GM21381 (cell line): ENCODE results near the gene ZBTB9.
A peak's percentile ranks its signal among the peaks of the same experiment; 100 is the strongest.

Experiments
- ATAC-seq: cut with Tn5 transposase; IDR thresholded peaks from one replicate; pipeline ENCODE4 v1.9.1; 2021; ENCODE audit warnings: mild to moderate bottlenecking, moderate library complexity; ENCODE audit not compliant: unreplicated experiment

Gene ZBTB9

GRCh38 chr6:33454009-33454946, at the start of gene ZBTB9:
ZBTB9 (plus strand) TSS chr6:33454576; CDS start chr6:33455101, 525 bp downstream.
- peak; percentile 99 for ATAC-seq

DNA sequence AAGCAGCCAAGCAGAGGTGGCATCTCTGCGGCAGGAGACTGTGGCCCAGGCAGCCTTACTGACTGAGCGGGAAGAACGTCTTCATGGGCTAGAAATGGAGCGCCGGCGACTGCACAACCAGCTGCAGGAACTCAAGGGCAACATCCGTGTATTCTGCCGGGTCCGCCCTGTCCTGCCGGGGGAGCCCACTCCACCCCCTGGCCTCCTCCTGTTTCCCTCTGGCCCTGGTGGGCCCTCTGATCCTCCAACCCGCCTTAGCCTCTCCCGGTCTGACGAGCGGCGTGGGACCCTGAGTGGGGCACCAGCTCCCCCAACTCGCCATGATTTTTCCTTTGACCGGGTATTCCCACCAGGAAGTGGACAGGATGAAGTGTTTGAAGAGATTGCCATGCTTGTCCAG, 49.5 kb upstream of the ZBTB9 start:
- no peak for ATAC-seq

GRCh38 chr6:33405386-33405940, 48.9 kb upstream of the ZBTB9 start:
- no peak for ATAC-seq

DNA sequence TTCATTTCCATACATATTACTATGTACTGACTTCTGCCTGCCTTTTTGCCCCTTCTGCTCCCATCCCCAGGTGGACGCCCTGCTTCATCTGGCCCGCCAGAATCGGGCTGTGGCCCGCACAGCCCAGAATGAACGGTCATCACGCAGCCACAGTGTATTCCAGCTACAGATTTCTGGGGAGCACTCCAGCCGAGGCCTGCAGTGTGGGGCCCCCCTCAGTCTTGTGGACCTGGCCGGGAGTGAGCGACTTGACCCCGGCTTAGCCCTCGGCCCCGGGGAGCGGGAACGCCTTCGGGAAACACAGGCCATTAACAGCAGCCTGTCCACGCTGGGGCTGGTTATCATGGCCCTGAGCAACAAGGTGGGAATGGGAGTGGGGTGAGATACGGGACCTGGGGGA, 48.2 kb upstream of the ZBTB9 start:
- ATAC-seq: no peak

- no peak for ATAC-seq
Measured at GRCh38 chr6:33407132-33407718, 47.2 kb upstream of the ZBTB9 start.

GRCh38 chr6:33410050-33410710, 44.2 kb upstream of the ZBTB9 start:
- peak; percentile 80 for ATAC-seq

- ATAC-seq: no peak
Measured at GRCh38 chr6:33410711-33411631, 43.4 kb upstream of the ZBTB9 start, which contains the start of gene PHF1. PHF1 (plus strand) TSS chr6:33411014; CDS start chr6:33412264, 1,250 bp downstream.

- ATAC-seq: no peak
Measured at GRCh38 chr6:33411632-33412005, 42.8 kb upstream of the ZBTB9 start.

DNA sequence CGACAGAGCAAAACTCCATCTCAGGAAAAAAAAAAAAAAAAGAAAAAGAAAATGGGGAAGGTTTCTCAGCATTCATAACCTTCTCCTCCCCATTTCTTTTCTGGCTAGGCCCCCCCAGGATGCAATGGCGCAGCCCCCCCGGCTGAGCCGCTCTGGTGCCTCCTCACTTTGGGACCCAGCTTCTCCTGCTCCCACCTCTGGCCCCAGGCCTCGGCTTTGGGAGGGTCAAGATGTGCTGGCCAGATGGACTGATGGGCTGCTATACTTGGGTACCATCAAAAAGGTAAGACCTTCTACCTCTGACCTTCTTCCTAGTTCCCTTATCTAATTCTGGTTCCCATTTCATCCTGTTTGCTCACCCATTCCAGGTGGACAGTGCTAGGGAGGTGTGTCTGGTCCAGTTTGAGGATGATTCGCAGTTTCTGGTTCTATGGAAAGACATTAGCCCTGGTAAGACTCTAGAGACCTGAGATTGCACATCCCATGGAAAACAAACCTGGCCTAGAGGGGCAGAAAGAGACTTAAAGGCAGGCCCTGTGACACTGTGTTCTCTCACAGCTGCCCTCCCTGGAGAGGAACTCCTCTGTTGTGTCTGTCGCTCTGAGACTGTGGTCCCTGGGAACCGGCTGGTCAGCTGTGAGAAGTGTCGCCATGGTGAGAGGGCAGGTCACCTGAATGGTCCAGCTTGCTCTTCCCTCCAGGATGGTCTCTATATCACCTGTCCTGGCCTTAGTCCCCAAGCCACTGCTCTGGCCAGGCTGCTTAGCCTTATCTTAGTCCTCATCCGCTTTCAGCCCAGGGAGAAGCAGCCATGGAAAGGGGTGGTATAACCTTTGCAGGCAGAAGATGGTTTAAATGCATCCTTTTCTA, 42.0 kb upstream of the ZBTB9 start:
- no peak for ATAC-seq

DNA sequence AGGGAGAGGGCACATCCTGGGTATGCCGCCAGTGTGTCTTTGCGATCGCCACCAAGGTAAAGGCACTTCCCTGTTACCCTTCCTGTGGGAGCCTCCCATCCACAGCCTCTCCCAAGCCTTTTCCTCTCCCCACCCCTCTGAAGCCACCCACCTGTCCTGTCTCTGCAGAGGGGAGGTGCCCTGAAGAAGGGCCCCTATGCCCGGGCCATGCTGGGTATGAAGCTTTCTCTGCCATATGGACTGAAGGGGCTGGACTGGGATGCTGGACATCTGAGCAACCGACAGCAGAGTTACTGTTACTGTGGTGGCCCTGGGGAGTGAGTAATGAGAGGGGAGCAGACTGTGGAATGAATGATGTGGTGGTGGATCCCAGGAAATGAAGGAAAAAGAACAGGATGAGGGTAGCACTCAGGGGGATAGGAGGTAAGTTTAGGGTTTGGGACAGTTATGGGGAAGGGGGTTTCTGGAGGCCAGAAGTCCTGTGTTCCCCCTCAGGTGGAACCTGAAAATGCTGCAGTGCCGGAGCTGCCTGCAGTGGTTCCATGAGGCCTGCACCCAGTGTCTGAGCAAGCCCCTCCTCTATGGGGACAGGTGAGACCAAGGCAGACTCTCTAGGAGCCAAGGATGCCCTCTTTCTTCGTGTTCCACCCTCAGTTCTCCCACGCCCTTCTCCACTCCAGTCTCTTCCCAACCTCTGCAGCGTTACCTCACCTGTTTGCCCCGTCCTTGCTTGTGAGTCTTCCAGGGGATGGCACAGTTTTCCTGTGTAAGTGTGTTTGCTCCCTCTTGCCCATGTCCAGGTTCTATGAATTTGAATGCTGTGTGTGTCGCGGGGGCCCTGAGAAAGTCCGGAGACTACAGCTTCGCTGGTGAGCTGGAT, 40.9 kb upstream of the ZBTB9 start:
- no peak for ATAC-seq

GRCh38 chr6:33414592-33415271, 39.6 kb upstream of the ZBTB9 start:
- ATAC-seq: no peak

- no peak for ATAC-seq
Measured at GRCh38 chr6:33415831-33416230, 38.5 kb upstream of the ZBTB9 start.

GRCh38 chr6:33416386-33417127, 37.8 kb upstream of the ZBTB9 start:
- ATAC-seq: no peak

DNA sequence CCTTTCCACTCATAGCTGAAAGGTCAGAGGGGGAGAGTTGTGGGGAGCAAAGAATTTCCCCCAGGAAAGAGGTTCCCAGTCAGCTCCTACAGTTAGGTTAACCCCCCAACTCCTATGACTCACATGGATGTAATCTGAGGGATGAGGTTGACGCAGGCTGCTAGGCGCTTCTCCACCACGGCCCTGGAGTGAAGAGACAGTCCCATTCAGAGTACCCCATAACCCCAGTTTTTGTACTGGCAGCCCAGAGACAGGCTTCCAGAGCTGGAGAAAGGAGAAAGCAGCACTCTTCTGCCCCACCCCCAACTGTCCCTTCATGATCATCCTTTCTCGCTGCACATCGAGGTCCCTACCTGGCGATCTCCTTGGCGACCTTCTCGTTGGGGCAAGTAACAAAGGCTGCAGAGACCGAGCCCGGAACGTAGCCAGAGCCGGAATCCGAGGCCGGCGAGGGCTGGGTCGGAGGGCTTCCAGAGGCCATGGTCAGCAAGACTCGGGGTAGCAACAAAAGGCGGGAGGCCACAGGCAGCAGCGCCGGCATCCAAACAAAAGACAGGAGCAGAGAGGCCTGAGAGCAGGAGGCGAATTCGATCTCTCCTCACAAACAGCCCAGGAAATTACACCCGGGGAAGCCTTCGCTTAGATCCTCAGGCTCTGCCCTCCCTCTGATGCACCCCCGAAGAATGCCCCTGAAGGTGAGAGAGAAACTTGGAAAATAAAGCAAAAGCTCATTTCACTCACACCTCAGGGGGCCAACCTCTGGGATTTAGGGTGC, 37.1 kb upstream of the ZBTB9 start:
- no peak for ATAC-seq

GRCh38 chr6:33417903-33418689, 36.3 kb upstream of the ZBTB9 start, which contains the start of gene CUTA:
CUTA (minus strand) TSS chr6:33418107; CDS start chr6:33418000, 107 bp downstream.
- peak; percentile 85 for ATAC-seq
